Head of caudate nucleus (tissue), 42 donors: ENCODE measurements around the gene KLF15.

Experiments used
- DNase-seq, 42 donors: peaks; one replicate each; pipeline versions ENCODE4 v3.0.0 to v3.0.0-alpha.2; 2020 to 2021; ENCODE audit warnings: mixed read lengths in 7 of 42
- intact Hi-C: fragments of 100-400 bp; cut with DNase I; formaldehyde crosslinking; loops from one replicate; pipeline ENCODE4 v1.15.0; 2022

Gene KLF15

GRCh38 chr3:126370055-126370454, 12.8 kb upstream of the KLF15 start:
- peak in 4 of 42 donors; percentile 3 to 24 (median 6) for DNase-seq
- intact Hi-C loops = no loop called here

GRCh38 chr3:126369490-126369889, 12.3 kb upstream of the KLF15 start:
- DNase-seq = no peak
- intact Hi-C loops = no loop called here

GRCh38 chr3:126367316-126367805, 10.2 kb upstream of the KLF15 start:
- peak in 5 of 42 donors; percentile 6 to 9 (median 6) for DNase-seq
- intact Hi-C loops = no loop called here

- DNase-seq = peak in 9 of 42 donors; percentile 4 to 22 (median 7)
- intact Hi-C loops = no loop called here
These were observed 8.4 kb upstream of the KLF15 start for GRCh38 chr3:126365351-126366277.

- DNase-seq = peak in 8 of 42 donors; percentile 1 to 18 (median 8)
- intact Hi-C loops = no loop called here
These were observed 7.6 kb upstream of the KLF15 start for GRCh38 chr3:126364731-126365301.

- intact Hi-C loops = no loop called here
These were observed 7.0 kb upstream of the KLF15 start for GRCh38 chr3:126364130-126364695.

GRCh38 chr3:126361211-126361610, 4.0 kb upstream of the KLF15 start:
- DNase-seq = peak in 9 of 42 donors; percentile 0 to 19 (median 11)
- intact Hi-C loops = no loop called here

More at GRCh38 chr3:126364130-126364695, 7.0 kb upstream of the KLF15 start:
- peak in 9 of 42 donors; percentile 2 to 25 (median 7) for DNase-seq

GRCh38 chr3:126360714-126361060, 3.5 kb upstream of the KLF15 start:
- intact Hi-C loops = no loop called here
- DNase-seq = peak in 7 of 42 donors; percentile 1 to 13 (median 11)

- intact Hi-C loops = no loop called here
- peak in 8 of 42 donors; percentile 1 to 17 (median 7) for DNase-seq
These were observed 3.0 kb upstream of the KLF15 start for GRCh38 chr3:126360046-126360713.

GRCh38 chr3:126358816-126359181, 1.6 kb upstream of the KLF15 start:
- intact Hi-C loops = loop anchor here (10.0 kb wide), 1 partner anchor 116 kb away; the partner anchor contains the start of gene ZXDC
- DNase-seq = peak in 3 of 42 donors; percentile 3 to 12 (median 4)

- intact Hi-C loops = loop anchor here (10.0 kb wide), 1 partner anchor 117 kb away; the partner anchor contains the start of gene ZXDC
- peak in 5 of 42 donors; percentile 7 to 58 (median 45) for DNase-seq
These were observed 1.0 kb upstream of the KLF15 start for GRCh38 chr3:126358038-126358815.

- peak in 38 of 42 donors; percentile 30 to 83 (median 53) for DNase-seq
These were observed 589 bp downstream of the KLF15 start for GRCh38 chr3:126356373-126357264.

GRCh38 chr3:126355777-126356372, 1.3 kb downstream of the KLF15 start:
- peak; percentile 89 to 98 (median 95) for DNase-seq

More at GRCh38 chr3:126356373-126357264, 589 bp downstream of the KLF15 start:
- intact Hi-C loops = loop anchor here (10.0 kb wide), 1 partner anchor 118 kb away; the partner anchor contains the start of gene ZXDC

GRCh38 chr3:126355251-126355650, 2.0 kb downstream of the KLF15 start:
- DNase-seq = peak in 3 of 42 donors; percentile 7 to 23 (median 8)

More at GRCh38 chr3:126355777-126356372, 1.3 kb downstream of the KLF15 start:
- intact Hi-C loops = loop anchor here (10.0 kb wide), 1 partner anchor 119 kb away; the partner anchor contains the start of gene ZXDC

GRCh38 chr3:126354776-126355175, 2.4 kb downstream of the KLF15 start:
- intact Hi-C loops = loop anchor here (5.0 to 10.0 kb wide), 2 partner anchors 87 to 120 kb away; partner anchors contain the start of gene ZXDC
- DNase-seq = peak in 4 of 42 donors; percentile 8 to 29 (median 13)

More at GRCh38 chr3:126355251-126355650, 2.0 kb downstream of the KLF15 start:
- intact Hi-C loops = loop anchor here (10.0 kb wide), 1 partner anchor 120 kb away; the partner anchor contains the start of gene ZXDC

- intact Hi-C loops = loop anchor here (5.0 to 10.0 kb wide), 2 partner anchors 87 to 121 kb away; partner anchors contain the start of gene ZXDC
- DNase-seq = peak in 14 of 42 donors; percentile 1 to 35 (median 10)
These were observed 3.4 kb downstream of the KLF15 start for GRCh38 chr3:126353694-126354321.
